GM12878 (cell line): ENCODE results near the gene NDUFA11. TPM values are rescaled to one million over a fixed set of nuclear protein-coding genes. Genes with fewer than 3 reads are reported as not detected.

Experiments used
- ATAC-seq: fragments of 200-7000 bp; cut with Tn5 transposase; 3 replicates; pipeline ENCODE4 v1.9.1; 2020; ENCODE audit warnings: mild to moderate bottlenecking, moderate library complexity
- BruUV-seq: library from RNA; stranded (reverse); fragments of 400-500 nt; replicated peaks from 2 replicates; lab custom pipeline; 2021; lab: Mats Ljungman, UMichigan
- CTCF ChIA-PET: fragments of 300-600 bp; sonication (Branson Sonifier 250); formaldehyde crosslinking; extraction: SDS; loops from one replicate; lab custom pipeline; 2021; ENCODE audit warnings: inconsistent platforms; lab: Yijun Ruan, JAX
- POLR2A ChIA-PET: fragments of 350-600 bp; formaldehyde crosslinking; extraction: SDS; loops from one replicate; lab custom pipeline; 2021; ENCODE audit warnings: inconsistent platforms; lab: Charles Lee
- RAD21 ChIA-PET: fragments of 300-600 bp; sonication (Branson Sonifier 250); formaldehyde crosslinking; loops from one replicate; lab custom pipeline; 2023; ENCODE audit warnings: antibody characterized with exemption; ENCODE audit not compliant: unreplicated experiment; lab: Charles Lee
- SMC1A ChIA-PET: fragments of 300-600 bp; sonication (Branson Sonifier 250); formaldehyde crosslinking; loops from one replicate; lab custom pipeline; 2023; ENCODE audit not compliant: unreplicated experiment, uncharacterized antibody; lab: Charles Lee
- DNase-seq: peaks from one replicate; pipeline ENCODE4 v3.0.0-alpha.2; 2011; ENCODE audit warnings: low read depth, low spot score
- FAIRE-seq: peaks from 3 replicates; lab custom pipeline; 2011; peaks lifted over from hg19 to GRCh38; lab: Jason Lieb, UNC
- H2AFZ ChIP-seq: 2 replicates; pipeline ENCODE4 v1.6.0; 2011; ENCODE audit warnings: low read depth, low read length, control low read depth; ENCODE audit not compliant: control insufficient read depth
- H3K27ac ChIP-seq: 2 replicates; pipeline ENCODE4 v1.5.1; 2011; ENCODE audit warnings: control low read depth; ENCODE audit not compliant: control insufficient read depth, insufficient read depth
- H3K27me3 ChIP-seq, 2 experiments: replicated peaks in 1 of 2; 2 replicates each; pipeline versions ENCODE4 v1.6.0 to v1.6.1; 2011; ENCODE audit warnings: low read length in 1 of 2; ENCODE audit not compliant: control insufficient read depth in 2 of 2, insufficient read depth in 2 of 2
- H3K36me3 ChIP-seq, 2 experiments: 2 replicates each; pipeline ENCODE4 v1.5.1; 2011; ENCODE audit warnings: low read length in 1 of 2; ENCODE audit not compliant: control insufficient read depth in 2 of 2, insufficient read depth in 2 of 2
- H3K4me1 ChIP-seq: 2 replicates; pipeline ENCODE4 v1.6.1; 2011; ENCODE audit warnings: mild to moderate bottlenecking, low read length, moderate library complexity, mixed read lengths; ENCODE audit not compliant: control insufficient read depth, insufficient read depth
- H3K4me2 ChIP-seq: 2 replicates; pipeline ENCODE4 v1.6.0; 2011; ENCODE audit warnings: control low read depth; ENCODE audit not compliant: control insufficient read depth, insufficient read depth
- H3K4me3 ChIP-seq: fragments of 200-600 bp; sonication (generic); 2 replicates; pipeline ENCODE4 v1.5.1; 2016
- H3K79me2 ChIP-seq: 2 replicates; pipeline ENCODE4 v1.6.0; 2011; ENCODE audit warnings: low read length; ENCODE audit not compliant: control insufficient read depth, insufficient read depth
- H3K9ac ChIP-seq: 2 replicates; pipeline ENCODE4 v1.8.0; 2011; ENCODE audit warnings: low read length, control low read depth, mixed read lengths; ENCODE audit not compliant: control insufficient read depth, insufficient read depth
- H3K9me3 ChIP-seq: replicated peaks from 3 replicates; pipeline ENCODE4 v1.5.1; 2011; ENCODE audit warnings: mild to moderate bottlenecking, low read length; ENCODE audit not compliant: control insufficient read depth, insufficient read depth
- H4K20me1 ChIP-seq: 2 replicates; pipeline ENCODE4 v1.6.0; 2011; ENCODE audit not compliant: control insufficient read depth, insufficient read depth
- ATF7 ChIP-seq: fragments of 450-650 bp; IDR thresholded peaks from 2 replicates; pipeline ENCODE4 v1.6.1; 2016; ENCODE audit warnings: low read depth, mild to moderate bottlenecking
- BACH1 ChIP-seq: fragments of 450-650 bp; IDR thresholded peaks from 2 replicates; pipeline ENCODE4 v1.6.1; 2017; ENCODE audit warnings: mild to moderate bottlenecking, borderline replicate concordance
- CHD2 ChIP-seq: IDR thresholded peaks from 2 replicates; pipeline ENCODE4 v1.6.1; 2011; ENCODE audit warnings: low read depth, low read length, improper control_type of control experiment, borderline replicate concordance
- HCFC1 ChIP-seq: fragments of 150-350 bp; IDR thresholded peaks from 2 replicates; pipeline ENCODE4 v1.6.1; 2014; ENCODE audit warnings: low read length
- HDAC2 ChIP-seq: fragments of 200-600 bp; sonication (generic); IDR thresholded peaks from 2 replicates; pipeline ENCODE4 v1.6.1; 2017
- IKZF1 ChIP-seq: fragments of 450-650 bp; conservative IDR thresholded peaks from 2 replicates; pipeline ENCODE4 v1.6.1; 2017; ENCODE audit warnings: antibody characterized with exemption, mild to moderate bottlenecking
- MEF2A ChIP-seq: IDR thresholded peaks from 2 replicates; pipeline ENCODE4 v1.6.1; 2011; ENCODE audit warnings: low read depth, mild to moderate bottlenecking, low read length, moderate library complexity; ENCODE audit not compliant: insufficient read depth
- NFYA ChIP-seq: IDR thresholded peaks from 2 replicates; pipeline ENCODE4 v1.6.1; 2011; ENCODE audit warnings: low read depth, mild to moderate bottlenecking, low read length, improper control_type of control experiment, borderline replicate concordance
- PAX8 ChIP-seq: fragments of 450-650 bp; IDR thresholded peaks from 2 replicates; pipeline ENCODE4 v1.6.1; 2017; ENCODE audit warnings: mild to moderate bottlenecking, moderate library complexity
- PML ChIP-seq: IDR thresholded peaks from 2 replicates; pipeline ENCODE4 v1.6.1; 2012; ENCODE audit warnings: low read length, inconsistent platforms
- POLR2AphosphoS2 ChIP-seq: IDR thresholded peaks from 2 replicates; pipeline ENCODE4 v1.6.1; 2011; ENCODE audit warnings: low read depth, mild to moderate bottlenecking, low read length, improper control_type of control experiment, moderate library complexity
- RB1 ChIP-seq: fragments of 450-650 bp; formaldehyde crosslinking; IDR thresholded peaks from 2 replicates; pipeline ENCODE4 v1.6.1; 2017; ENCODE audit warnings: mild to moderate bottlenecking, borderline replicate concordance
- SREBF2 ChIP-seq: IDR thresholded peaks from 2 replicates; pipeline ENCODE4 v1.6.1; 2012; ENCODE audit warnings: mild to moderate bottlenecking, low read length
- TARDBP ChIP-seq: IDR thresholded peaks from 2 replicates; pipeline ENCODE4 v1.6.1; 2016; ENCODE audit warnings: borderline replicate concordance
- TCF12 ChIP-seq: IDR thresholded peaks from 2 replicates; pipeline ENCODE4 v1.6.1; 2011; ENCODE audit warnings: low read depth, mild to moderate bottlenecking, low read length
- ZNF24 ChIP-seq: fragments of 450-650 bp; IDR thresholded peaks from 2 replicates; pipeline ENCODE4 v1.6.1; 2017; ENCODE audit warnings: antibody characterized with exemption, mild to moderate bottlenecking
- WGBS: methylation state at CpG from one replicate; pipeline ENCODE4 v1.1.6; 2016; ENCODE audit warnings: low lambda C conversion rate; ENCODE audit not compliant: insufficient replicate concordance, insufficient coverage; ENCODE audit errors: missing lambda C conversion rate; 5-methylcytosine and 5-hydroxymethylcytosine counted together
- in situ Hi-C: fragments of 300-500 bp; cut with MboI; formaldehyde crosslinking; loops from 9 replicates; pipeline ENCODE4 v1.14.3; 2018; ENCODE audit warnings: mixed read lengths
- intact Hi-C: fragments of 100-400 bp; cut with micrococcal nuclease; formaldehyde crosslinking; loops from one replicate; pipeline ENCODE4 v1.14.2; 2022; ENCODE audit not compliant: unreplicated experiment
- polyA plus RNA-seq, 11 experiments: library from polyadenylated mRNA; depleted of rRNA in 4 of 11; unstranded in 6 of 11; stranded (reverse) in 5 of 11; fragments of >200 nt; fragmentation: Nextera tagmentation in 4 of 11; fragmentation: Illumina TruSeq in 1 of 11; extraction: Ambion mirVana in 4 of 11; extraction: Trizol in 1 of 11; gene quantifications; 1 replicate in 1 of 11; 2 replicates in 10 of 11; pipeline versions ENCODE4 v1.2.1 to v1.2.3, GENCODE V29; 2011 to 2016; ENCODE audit warnings: inconsistent platforms in 2 of 11, missing spikeins in 2 of 11, low read depth in 1 of 11
- total RNA-seq, 4 experiments: library from RNA; depleted of rRNA in 3 of 4; stranded (reverse); fragments of >200 nt in 3 of 4; fragmentation: Illumina TruSeq in 1 of 4; extraction: Trizol in 1 of 4; gene quantifications; 2 replicates each; pipeline versions ENCODE4 v1.2.1 to v1.2.3, GENCODE V29; 2013 to 2021
- TF ChIP-seq, protein P1 (sequence below): IDR thresholded peaks from 2 replicates; pipeline ENCODE4 v1.6.1; 2011; ENCODE audit warnings: mild to moderate bottlenecking, low read depth, low read length, moderate library complexity; ENCODE audit not compliant: insufficient replicate concordance
- TF ChIP-seq, protein P2 (sequence below): IDR thresholded peaks from 2 replicates; pipeline ENCODE4 v1.6.1; 2011; ENCODE audit warnings: borderline replicate concordance, low read depth, mild to moderate bottlenecking, moderate library complexity, low read length; ENCODE audit not compliant: insufficient read depth, poor library complexity, severe bottlenecking

Gene NDUFA11
- total and polyA plus RNA-seq, 10 of the 15 experiments (the other 5 are each of a cell fraction or from before 2014, with no cell fraction given): 108 to 600 (median 289) TPM

- in situ Hi-C loops: no loop called here
- no peak for FAIRE-seq
- RAD21 ChIA-PET: interaction anchor here (0.5 kb wide), 1 partner anchor 1555 kb away, joined by 3 read pairs; no protein-coding TSS in a partner anchor
Observed at GRCh38 chr19:5918463-5919079, 15.0 kb upstream of the NDUFA11 start.

More at GRCh38 chr19:5918463-5919079, 15.0 kb upstream of the NDUFA11 start:
- no peak overlapping the region for H2AFZ ChIP-seq
- ChIA-PET POLR2A (no interaction called here), CTCF (no interaction called here), SMC1A (no interaction called here)
- H3K4me2 ChIP-seq: no peak overlapping the region
- intact Hi-C loops: no loop called here
- DNase-seq: no peak
- WGBS: 94% methylated on average over 20 of the region's 20 CpGs
- H3K36me3 ChIP-seq: peaks cover 10 to 43% of the 10 kb centered on the region in 2 experiments
- H3K27me3 ChIP-seq: no peaks in the 10 kb centered on the region
- H3K9ac ChIP-seq: no peak overlapping the region
- H4K20me1 ChIP-seq: no peaks in the 10 kb centered on the region
- no peaks in the 10 kb centered on the region for H3K9me3 ChIP-seq
- BruUV-seq: no TSS peak
- H3K4me1 ChIP-seq: no peaks in the 10 kb centered on the region
- H3K4me3 ChIP-seq: no peak overlapping the region
- no peak for ATAC-seq
- H3K79me2 ChIP-seq: no peaks in the 10 kb centered on the region
- TF ChIP-seq MEF2A (no peak), NFYA (no peak), HCFC1 (no peak), ZNF24 (no peak), IKZF1 (no peak), TCF12 (no peak), CHD2 (no peak), ATF7 (no peak), RB1 (no peak), POLR2AphosphoS2 (no peak), TARDBP (no peak), PML (no peak), SREBF2 (no peak), BACH1 (no peak), HDAC2 (no peak), PAX8 (no peak)
- TF ChIP-seq, protein P1, sequence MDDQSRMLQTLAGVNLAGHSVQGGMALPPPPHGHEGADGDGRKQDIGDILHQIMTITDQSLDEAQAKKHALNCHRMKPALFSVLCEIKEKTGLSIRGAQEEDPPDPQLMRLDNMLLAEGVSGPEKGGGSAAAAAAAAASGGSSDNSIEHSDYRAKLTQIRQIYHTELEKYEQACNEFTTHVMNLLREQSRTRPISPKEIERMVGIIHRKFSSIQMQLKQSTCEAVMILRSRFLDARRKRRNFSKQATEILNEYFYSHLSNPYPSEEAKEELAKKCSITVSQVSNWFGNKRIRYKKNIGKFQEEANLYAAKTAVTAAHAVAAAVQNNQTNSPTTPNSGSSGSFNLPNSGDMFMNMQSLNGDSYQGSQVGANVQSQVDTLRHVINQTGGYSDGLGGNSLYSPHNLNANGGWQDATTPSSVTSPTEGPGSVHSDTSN: no peak
- TF ChIP-seq, protein P2, sequence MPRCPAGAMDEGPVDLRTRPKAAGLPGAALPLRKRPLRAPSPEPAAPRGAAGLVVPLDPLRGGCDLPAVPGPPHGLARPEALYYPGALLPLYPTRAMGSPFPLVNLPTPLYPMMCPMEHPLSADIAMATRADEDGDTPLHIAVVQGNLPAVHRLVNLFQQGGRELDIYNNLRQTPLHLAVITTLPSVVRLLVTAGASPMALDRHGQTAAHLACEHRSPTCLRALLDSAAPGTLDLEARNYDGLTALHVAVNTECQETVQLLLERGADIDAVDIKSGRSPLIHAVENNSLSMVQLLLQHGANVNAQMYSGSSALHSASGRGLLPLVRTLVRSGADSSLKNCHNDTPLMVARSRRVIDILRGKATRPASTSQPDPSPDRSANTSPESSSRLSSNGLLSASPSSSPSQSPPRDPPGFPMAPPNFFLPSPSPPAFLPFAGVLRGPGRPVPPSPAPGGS: no peak
- TF ChIP-seq, all 136 proteins: peak for 0
- H3K27ac ChIP-seq: no peak overlapping the region
